GM18520 (cell line): ENCODE results near the gene CNPY1.
"Not testable (repeated sequence)": the region's sequence is repeated elsewhere in the genome, so short reads cannot be mapped to it uniquely, and the experiment has no call there.

Experiments
- ATAC-seq: cut with Tn5 transposase; IDR thresholded peaks from one replicate; pipeline ENCODE4 v1.9.1; 2021; ENCODE audit not compliant: unreplicated experiment

The CNPY1 gene

GRCh38 chr7:155579565-155579964, 33.2 kb upstream of the CNPY1 start:
- no peak for ATAC-seq

- ATAC-seq, result no peak
Measured at GRCh38 chr7:155578016-155578415, 31.7 kb upstream of the CNPY1 start.

GRCh38 chr7:155577509-155577905, 31.1 kb upstream of the CNPY1 start:
- ATAC-seq, result no peak

- ATAC-seq, result no peak
Measured at GRCh38 chr7:155576900-155577508, 30.6 kb upstream of the CNPY1 start.

- no peak for ATAC-seq
Measured at GRCh38 chr7:155576416-155576815, 30.1 kb upstream of the CNPY1 start.

GRCh38 chr7:155574556-155575290, 28.4 kb upstream of the CNPY1 start:
- no peak for ATAC-seq

- no peak for ATAC-seq
Measured at GRCh38 chr7:155571581-155572345, 25.4 kb upstream of the CNPY1 start.

- ATAC-seq, result no peak
Measured at GRCh38 chr7:155570991-155571390, 24.6 kb upstream of the CNPY1 start.

GRCh38 chr7:155570171-155570958, 24.0 kb upstream of the CNPY1 start:
- no peak for ATAC-seq

- no peak for ATAC-seq
Measured at GRCh38 chr7:155569681-155570080, 23.3 kb upstream of the CNPY1 start.

GRCh38 chr7:155568842-155569494, 22.6 kb upstream of the CNPY1 start:
- ATAC-seq, result no peak

GRCh38 chr7:155568333-155568660, 21.9 kb upstream of the CNPY1 start:
- ATAC-seq, result no peak

- no peak for ATAC-seq
Measured at GRCh38 chr7:155567646-155568332, 21.4 kb upstream of the CNPY1 start.

- ATAC-seq, result no peak
Measured at GRCh38 chr7:155566011-155566836, 19.9 kb upstream of the CNPY1 start.

GRCh38 chr7:155565596-155565995, 19.2 kb upstream of the CNPY1 start:
- ATAC-seq, result no peak

GRCh38 chr7:155562976-155563375, 16.6 kb upstream of the CNPY1 start:
- not testable (repeated sequence) for ATAC-seq

- ATAC-seq, result no peak
Measured at GRCh38 chr7:155562106-155562505, 15.7 kb upstream of the CNPY1 start.

- no peak for ATAC-seq
Measured at GRCh38 chr7:155560982-155561686, 14.8 kb upstream of the CNPY1 start.
